Activated CD8-positive, alpha-beta memory T cell treated with anti-CD3 and anti-CD28 coated beads, Interleukin-2, amount 50 U/mL, for 4 hours (primary cell): ENCODE data around the gene NEURL3.
"Not testable (repeated sequence)": the region's sequence is repeated elsewhere in the genome, so short reads cannot be mapped to it uniquely, and the experiment has no call there.

Experiments used
- DNase-seq: peaks from one replicate; pipeline ENCODE4 v3.0.0-alpha.2; 2020

Gene NEURL3

DNA sequence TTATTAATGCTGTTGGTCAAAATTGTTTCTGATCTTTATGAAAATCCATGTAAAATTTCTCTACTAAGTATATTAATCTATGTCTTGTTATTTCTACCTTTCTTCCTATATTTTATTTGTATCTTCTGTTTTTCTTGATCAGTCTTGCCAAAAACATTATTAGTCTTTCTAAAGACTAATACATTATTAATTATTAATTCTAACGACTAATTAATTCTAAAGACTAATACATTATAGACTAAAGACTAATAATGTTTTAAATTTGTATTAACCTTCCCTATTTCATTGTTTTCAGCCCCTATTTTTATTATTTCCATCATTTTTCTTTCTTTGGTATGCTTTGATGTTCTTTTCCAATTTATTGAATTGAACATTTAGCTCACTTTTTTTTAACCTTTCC, 27.7 kb downstream of the NEURL3 start:
- no peak for DNase-seq

- DNase-seq, result no peak
Measured at GRCh38 chr2:96471772-96472171, 33.4 kb downstream of the NEURL3 start.

DNA sequence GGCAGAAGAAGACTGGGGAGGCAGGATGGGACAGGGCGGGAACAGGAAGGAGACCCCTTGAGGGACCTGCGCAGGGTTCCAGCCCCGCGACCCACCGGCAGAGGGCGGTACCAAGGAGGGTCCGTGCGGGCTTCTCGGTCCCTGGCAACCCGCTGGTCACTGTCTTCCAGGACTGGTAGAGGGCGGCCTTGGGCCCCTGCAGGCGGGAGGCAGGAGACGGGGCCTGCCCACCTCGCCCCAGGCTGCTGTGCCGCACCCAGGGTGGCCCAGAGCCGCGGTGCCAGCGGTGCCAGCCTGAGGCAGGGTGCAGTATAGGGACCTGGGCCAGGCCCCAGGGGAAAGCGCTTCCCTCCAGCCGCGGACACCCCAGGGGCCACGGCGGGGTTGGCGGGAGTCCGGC, 34.5 kb downstream of the NEURL3 start:
- DNase-seq, result peak; percentile 65

DNA sequence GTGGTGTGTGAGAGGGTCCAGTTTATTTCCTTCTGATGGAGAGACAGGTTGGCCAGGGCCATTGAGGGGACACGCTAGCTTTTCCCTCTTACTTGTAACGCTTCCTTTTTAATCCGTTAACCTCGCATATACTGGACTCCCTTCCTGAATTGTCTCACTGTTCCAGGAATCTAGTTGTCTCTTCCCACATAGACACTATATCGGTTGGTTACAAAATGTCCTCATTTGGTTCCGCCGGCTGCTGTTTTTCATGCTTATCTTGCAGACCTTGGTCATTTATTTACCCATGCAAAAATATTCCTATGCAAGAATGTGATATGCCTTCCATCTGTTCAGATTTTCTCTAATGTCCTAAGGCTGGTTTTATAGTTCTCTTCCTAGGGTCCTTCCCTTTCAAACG, 35.0 kb downstream of the NEURL3 start:
- no peak for DNase-seq

DNA sequence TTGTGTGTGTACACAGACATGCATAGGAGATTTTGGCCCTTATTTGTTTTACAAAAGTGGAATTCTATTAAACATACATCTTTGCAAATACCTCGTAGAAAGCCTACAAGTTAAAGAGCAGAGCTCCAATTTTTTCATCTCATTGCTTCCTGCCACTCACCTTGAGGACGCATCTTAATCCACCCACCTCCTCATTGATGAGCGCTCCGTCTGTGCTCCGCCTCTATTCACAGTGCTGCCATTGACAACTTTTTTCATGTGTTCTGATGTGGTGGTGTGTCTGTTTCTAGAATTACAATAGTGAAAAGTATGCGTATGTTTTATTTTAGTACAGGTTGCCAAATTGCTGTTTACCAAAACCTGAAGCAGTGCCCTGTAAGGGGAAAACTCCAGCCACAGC, 36.3 kb downstream of the NEURL3 start:
- DNase-seq, result no peak

DNA sequence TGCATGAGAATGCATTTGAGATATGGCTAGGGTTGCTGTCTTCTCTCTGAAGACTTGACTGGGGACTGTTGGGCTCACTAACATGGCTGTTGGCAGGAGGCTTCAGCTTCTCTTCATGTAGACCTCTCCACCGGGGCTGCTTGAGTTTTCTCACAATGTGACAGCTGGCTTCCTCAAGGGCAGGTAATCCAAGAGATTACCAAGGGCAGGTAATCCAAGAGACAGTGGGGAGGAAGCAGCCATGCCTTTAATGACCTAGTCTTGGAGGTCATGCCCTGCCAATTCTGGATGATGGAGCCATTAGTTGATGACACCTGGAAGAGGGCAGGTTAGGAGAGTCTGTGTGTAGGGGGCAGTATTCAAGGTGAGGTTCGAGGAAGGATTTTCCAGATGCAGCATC, 40.5 kb downstream of the NEURL3 start:
- DNase-seq, result no peak

DNA sequence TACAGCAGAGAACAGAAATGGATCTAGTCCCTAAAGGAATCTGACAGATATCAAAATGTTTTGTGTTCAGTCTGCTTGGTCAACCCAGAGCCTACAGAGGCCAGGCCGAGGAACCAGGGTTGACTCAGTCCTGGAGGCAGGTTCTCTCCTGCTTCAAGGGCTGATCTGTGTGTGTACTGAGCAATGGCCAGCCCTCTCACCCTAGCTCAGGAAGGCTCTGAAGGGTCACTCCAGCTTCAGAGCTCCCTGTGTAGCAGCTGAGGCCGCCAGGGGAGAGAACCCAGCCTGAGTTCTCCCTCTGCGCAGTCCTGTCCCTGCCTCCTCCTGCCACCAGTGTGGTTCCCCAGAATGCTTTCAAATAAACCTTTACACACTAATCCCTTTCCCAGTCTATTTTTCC, 41.1 kb downstream of the NEURL3 start:
- DNase-seq, result no peak

DNA sequence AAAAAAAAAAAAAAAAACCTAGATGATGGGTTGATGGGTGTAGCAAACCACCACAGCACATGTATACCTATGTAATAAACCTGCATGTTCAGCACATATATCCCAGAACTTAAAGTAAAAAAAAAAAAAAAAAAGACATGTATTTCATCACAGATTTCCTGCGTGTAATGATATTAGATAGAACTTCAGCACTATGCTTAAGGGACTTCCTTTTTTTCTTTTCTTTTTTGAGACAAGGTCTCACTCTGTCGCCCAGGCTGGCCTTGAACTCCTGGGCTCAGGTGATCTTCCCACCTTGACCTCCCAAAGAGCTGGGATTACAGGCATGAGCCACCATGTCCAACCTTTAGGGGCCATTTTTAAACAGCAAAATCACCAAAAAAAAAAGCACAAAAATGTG, 42.0 kb downstream of the NEURL3 start:
- no peak for DNase-seq

DNA sequence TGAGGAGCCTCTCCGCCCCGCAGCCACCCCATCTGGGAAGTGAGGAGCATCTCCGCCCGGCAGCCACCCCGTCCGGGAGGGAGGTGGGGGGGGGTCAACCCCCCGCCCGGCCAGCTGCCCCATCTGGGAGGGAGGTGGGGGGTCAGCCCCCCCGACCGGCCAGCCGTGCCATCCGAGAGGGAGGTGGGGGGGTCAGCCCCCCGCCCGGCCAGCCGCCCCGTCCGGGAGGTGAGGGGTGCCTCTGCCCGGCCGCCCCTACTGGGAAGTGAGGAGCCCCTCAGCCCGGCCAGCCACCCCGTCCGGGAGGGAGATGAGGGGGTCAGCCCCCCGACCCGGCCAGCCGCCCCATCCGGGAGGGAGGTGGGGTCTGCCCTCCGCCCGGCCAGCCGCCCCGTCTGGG, 43.5 kb downstream of the NEURL3 start:
- not testable (repeated sequence) for DNase-seq

DNA sequence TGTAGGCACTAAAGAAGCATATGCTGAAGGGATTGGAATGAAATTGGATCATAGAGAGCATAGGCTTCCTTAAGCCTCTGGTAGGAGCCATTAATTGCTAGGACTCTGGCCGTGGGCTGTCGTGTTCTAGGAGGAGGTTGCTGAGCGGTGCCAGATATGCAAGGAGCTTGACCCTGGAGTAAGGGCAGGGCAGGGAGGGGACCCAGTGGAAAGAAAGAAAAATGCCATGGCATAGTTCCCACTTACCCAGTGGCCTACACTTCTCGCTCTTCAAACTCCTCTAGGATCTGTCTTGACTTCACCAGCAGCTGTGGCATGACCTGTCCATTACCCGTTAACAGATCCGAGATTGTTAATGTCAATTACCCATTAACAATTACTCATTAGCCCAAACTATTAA, 53.1 kb downstream of the NEURL3 start:
- DNase-seq, result no peak

DNA sequence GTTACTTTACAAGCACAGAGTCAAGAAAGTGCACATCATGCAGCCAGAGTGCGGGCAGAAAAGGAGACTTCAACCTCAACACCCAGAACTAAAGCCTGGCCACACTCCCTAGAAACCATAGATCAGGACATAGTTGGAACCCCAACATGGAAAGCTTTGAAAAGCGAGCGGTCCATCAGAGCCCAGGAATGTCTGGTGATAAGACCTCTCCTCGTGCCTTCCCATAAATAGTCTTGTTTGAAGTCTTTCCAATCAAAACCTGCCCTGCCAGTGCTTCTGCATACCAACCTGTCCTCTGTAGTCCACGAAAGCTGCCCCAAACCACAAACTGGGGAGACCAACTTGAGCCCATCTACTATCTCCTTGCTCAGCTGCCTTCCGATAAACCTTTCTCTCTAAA, 55.5 kb downstream of the NEURL3 start:
- DNase-seq, result no peak

- DNase-seq, result no peak
Measured at GRCh38 chr2:96449174-96449573, 56.0 kb downstream of the NEURL3 start.

GRCh38 chr2:96447726-96448125, 57.4 kb downstream of the NEURL3 start:
- DNase-seq, result no peak
